ENCODE data around the gene RRAD.
"Not testable (repeated sequence)": the region's sequence is repeated elsewhere in the genome, so short reads cannot be mapped to it uniquely, and the experiment has no call there.

The RRAD gene

GRCh38 chr16:66946974-66947301, 21.6 kb upstream of the RRAD start:
- no peak for DNase-seq
- no peak for TF ChIP-seq POLR2A (IDR thresholded peaks at IDR 0.05; ENCODE audit: low read length)
- TF ChIP-seq GATA1 (IDR thresholded peaks at IDR 0.05; ENCODE audit: low read depth, low read length) = no peak

GRCh38 chr16:66946541-66946940, 21.2 kb upstream of the RRAD start:
- TF ChIP-seq GATA1 (IDR thresholded peaks at IDR 0.05; ENCODE audit: low read depth, low read length) (no peak), POLR2A (IDR thresholded peaks at IDR 0.05; ENCODE audit: low read length) (no peak)
- no peak for DNase-seq

GRCh38 chr16:66945939-66946338, 20.6 kb upstream of the RRAD start:
- DNase-seq = no peak
- TF ChIP-seq GATA1 (IDR thresholded peaks at IDR 0.05; ENCODE audit: low read depth, low read length) = no peak
- TF ChIP-seq POLR2A (IDR thresholded peaks at IDR 0.05; ENCODE audit: low read length) = no peak

GRCh38 chr16:66944971-66945370, 19.6 kb upstream of the RRAD start:
- DNase-seq = not testable (repeated sequence)

- DNase-seq = no peak
- TF ChIP-seq GATA1 (IDR thresholded peaks at IDR 0.05; ENCODE audit: low read depth, low read length) (no peak), POLR2A (IDR thresholded peaks at IDR 0.05; ENCODE audit: low read length) (no peak)
Observed at GRCh38 chr16:66944054-66944441, 18.7 kb upstream of the RRAD start.

GRCh38 chr16:66943426-66944053, 18.2 kb upstream of the RRAD start:
- no peak for TF ChIP-seq GATA1 (IDR thresholded peaks at IDR 0.05; ENCODE audit: low read depth, low read length)
- TF ChIP-seq POLR2A (IDR thresholded peaks at IDR 0.05; ENCODE audit: low read length) = no peak

GRCh38 chr16:66942981-66943380, 17.6 kb upstream of the RRAD start:
- TF ChIP-seq POLR2A (IDR thresholded peaks at IDR 0.05; ENCODE audit: low read length) = no peak
- no peak for TF ChIP-seq GATA1 (IDR thresholded peaks at IDR 0.05; ENCODE audit: low read depth, low read length)
- no peak for DNase-seq

More at GRCh38 chr16:66943426-66944053, 18.2 kb upstream of the RRAD start:
- DNase-seq = no peak

- TF ChIP-seq POLR2A (IDR thresholded peaks at IDR 0.05; ENCODE audit: low read length) = no peak
- TF ChIP-seq GATA1 (IDR thresholded peaks at IDR 0.05; ENCODE audit: low read depth, low read length) = no peak
- no peak for DNase-seq
Observed at GRCh38 chr16:66940236-66940635, 14.9 kb upstream of the RRAD start.

- TF ChIP-seq GATA1 (IDR thresholded peaks at IDR 0.05; ENCODE audit: low read depth, low read length) (no peak), POLR2A (IDR thresholded peaks at IDR 0.05; ENCODE audit: low read length) (no peak)
- DNase-seq = no peak
Observed at GRCh38 chr16:66939366-66939765, 14.0 kb upstream of the RRAD start.

- DNase-seq = no peak
- TF ChIP-seq POLR2A (IDR thresholded peaks at IDR 0.05; ENCODE audit: low read length) = no peak
- no peak for TF ChIP-seq GATA1 (IDR thresholded peaks at IDR 0.05; ENCODE audit: low read depth, low read length)
Observed at GRCh38 chr16:66937725-66938337, 12.5 kb upstream of the RRAD start.

GRCh38 chr16:66936889-66937554, 11.7 kb upstream of the RRAD start:
- peak; percentile 67 to 81 for DNase-seq

GRCh38 chr16:66936462-66936861, 11.1 kb upstream of the RRAD start:
- TF ChIP-seq GATA1 (IDR thresholded peaks at IDR 0.05; ENCODE audit: low read depth, low read length) = no peak
- TF ChIP-seq POLR2A (IDR thresholded peaks at IDR 0.05; ENCODE audit: low read length) = no peak
- no peak for DNase-seq

More at GRCh38 chr16:66936889-66937554, 11.7 kb upstream of the RRAD start:
- TF ChIP-seq POLR2A (IDR thresholded peaks at IDR 0.05; ENCODE audit: low read length) = no peak
- no peak for TF ChIP-seq GATA1 (IDR thresholded peaks at IDR 0.05; ENCODE audit: low read depth, low read length)

- TF ChIP-seq GATA1 (IDR thresholded peaks at IDR 0.05; ENCODE audit: low read depth, low read length) = no peak
- no peak for TF ChIP-seq POLR2A (IDR thresholded peaks at IDR 0.05; ENCODE audit: low read length)
- DNase-seq = peak in 1 of 2 experiments; percentile 46
Observed at GRCh38 chr16:66935314-66936011, 10.1 kb upstream of the RRAD start, which contains the start of gene CES2. CES2 (plus strand) TSS chr16:66935516; CDS start chr16:66935636, 120 bp downstream.

GRCh38 chr16:66934839-66935313, 9.5 kb upstream of the RRAD start:
- DNase-seq = peak in 1 of 2 experiments; percentile 48

All from erythroblast (primary cell).